ENCODE data around the gene PIKFYVE. TPM values are rescaled to one million over a fixed set of nuclear protein-coding genes. Genes with fewer than 3 reads are reported as not detected.

Gene PIKFYVE
- total and polyA plus RNA-seq, 3 donors from 2014 or later, result 29.0 to 55.0 (median 50.0) TPM

DNA sequence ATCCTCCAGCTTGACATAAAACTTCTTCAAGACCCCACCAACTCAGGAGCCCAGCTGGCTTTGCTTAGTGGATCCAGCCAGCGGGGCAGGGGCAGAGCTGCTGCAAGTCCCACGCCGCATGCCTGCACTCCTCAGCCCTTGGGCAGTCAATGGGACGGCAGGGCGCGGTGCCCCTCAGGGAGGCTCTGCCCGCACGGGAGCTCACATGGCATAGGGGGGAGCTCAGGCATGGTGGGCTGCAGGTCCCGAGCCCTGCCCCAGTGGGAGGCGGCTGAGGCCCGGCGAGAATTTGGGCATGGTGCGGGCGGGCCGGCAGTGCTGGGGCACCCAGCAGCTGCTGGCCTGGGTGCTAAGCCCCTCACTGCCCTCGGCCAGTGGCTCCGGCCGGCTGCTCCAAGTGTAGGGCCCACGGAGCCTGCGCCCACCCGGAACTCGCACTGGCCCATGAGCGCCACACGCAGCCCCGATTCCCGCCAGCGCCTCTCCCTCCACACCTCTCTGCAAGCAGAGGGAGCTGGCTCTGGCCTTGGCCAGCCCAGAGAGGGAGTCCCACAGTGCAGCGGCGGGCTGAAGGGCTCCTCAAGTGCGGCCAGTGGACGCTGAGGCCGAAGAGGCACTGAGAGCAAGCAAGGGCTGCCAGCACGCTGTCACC, 38.3 kb upstream of the PIKFYVE start:
- no peak overlapping the region for H3K4me3 ChIP-seq
- H3K9me3 ChIP-seq, result no peaks in the 10 kb centered on the region
- H3K27me3 ChIP-seq, result no peaks in the 10 kb centered on the region
- H3K4me1 ChIP-seq, result no peaks in the 10 kb centered on the region
- intact Hi-C loops (cut with DNase I; ENCODE audit: low total_unique reads), result no loop called here
- no peak overlapping the region for H3K27ac ChIP-seq
- WGBS, 2 donors, result 89 to 100% methylated on average over 2 to 30 of the region's 33 CpGs
- no peak for DNase-seq
- H3K36me3 ChIP-seq (ENCODE audit: low read depth, missing control alignments), result no peaks in the 10 kb centered on the region
- TF ChIP-seq, protein P1, sequence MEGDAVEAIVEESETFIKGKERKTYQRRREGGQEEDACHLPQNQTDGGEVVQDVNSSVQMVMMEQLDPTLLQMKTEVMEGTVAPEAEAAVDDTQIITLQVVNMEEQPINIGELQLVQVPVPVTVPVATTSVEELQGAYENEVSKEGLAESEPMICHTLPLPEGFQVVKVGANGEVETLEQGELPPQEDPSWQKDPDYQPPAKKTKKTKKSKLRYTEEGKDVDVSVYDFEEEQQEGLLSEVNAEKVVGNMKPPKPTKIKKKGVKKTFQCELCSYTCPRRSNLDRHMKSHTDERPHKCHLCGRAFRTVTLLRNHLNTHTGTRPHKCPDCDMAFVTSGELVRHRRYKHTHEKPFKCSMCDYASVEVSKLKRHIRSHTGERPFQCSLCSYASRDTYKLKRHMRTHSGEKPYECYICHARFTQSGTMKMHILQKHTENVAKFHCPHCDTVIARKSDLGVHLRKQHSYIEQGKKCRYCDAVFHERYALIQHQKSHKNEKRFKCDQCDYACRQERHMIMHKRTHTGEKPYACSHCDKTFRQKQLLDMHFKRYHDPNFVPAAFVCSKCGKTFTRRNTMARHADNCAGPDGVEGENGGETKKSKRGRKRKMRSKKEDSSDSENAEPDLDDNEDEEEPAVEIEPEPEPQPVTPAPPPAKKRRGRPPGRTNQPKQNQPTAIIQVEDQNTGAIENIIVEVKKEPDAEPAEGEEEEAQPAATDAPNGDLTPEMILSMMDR (IDR thresholded peaks at IDR 0.05), result no peak
- TF ChIP-seq POLR2A (IDR thresholded peaks at IDR 0.05), result no peak

DNA sequence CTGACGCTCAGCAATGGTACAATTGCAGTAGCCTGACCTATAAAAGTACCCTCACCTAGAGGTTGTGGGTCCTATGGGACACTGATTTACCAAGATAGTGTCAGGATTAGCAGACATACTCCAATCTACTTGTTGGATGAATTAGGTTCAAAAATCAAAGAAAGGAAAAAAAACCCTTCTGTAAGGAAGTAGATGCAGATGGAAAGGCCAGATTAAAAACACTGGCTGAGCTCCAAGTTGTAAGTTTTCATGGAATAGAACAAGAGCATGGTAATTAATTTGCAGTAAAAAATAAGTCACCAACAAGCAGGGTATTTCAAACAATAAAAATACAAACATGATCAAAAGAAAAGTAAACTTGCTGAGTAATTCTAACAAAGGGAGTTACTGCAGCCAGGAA, 37.6 kb upstream of the PIKFYVE start:
- no peak for DNase-seq

DNA sequence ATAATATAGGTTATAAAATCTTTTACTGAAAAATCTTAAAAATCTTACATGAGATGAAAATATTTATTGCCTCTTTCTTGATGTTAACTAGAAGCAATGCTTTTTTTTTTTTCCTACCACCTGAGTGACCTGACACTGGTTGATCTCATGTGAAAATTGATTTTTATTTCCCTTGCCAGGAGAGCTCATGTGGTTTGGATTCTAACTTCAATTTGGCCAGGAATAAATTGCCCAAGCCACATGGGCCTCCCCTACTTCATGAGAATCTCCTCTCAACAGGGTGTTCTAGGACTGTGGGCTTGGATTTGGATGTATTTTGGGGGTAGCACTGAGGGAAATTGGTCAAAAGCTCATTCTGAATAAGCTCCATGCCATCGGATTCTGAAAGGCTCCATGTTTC, 31.3 kb upstream of the PIKFYVE start:
- WGBS, 2 donors, result 89% methylated on average over 1 of the region's 1 CpG; no CpG with 5 or more reads in 1 of the 2 donors

More for the DNA sequence above, 37.6 kb upstream of the PIKFYVE start:
- Histone ChIP-seq H3K27ac (no peak overlapping the region), H3K4me1 (no peaks in the 10 kb centered on the region), H3K9me3 (no peaks in the 10 kb centered on the region), H3K27me3 (no peaks in the 10 kb centered on the region), H3K36me3 (ENCODE audit: low read depth, missing control alignments) (no peaks in the 10 kb centered on the region), H3K4me3 (no peak overlapping the region)
- 73 to 74% methylated on average over 1 of the region's 1 CpG for WGBS, 2 donors
- no peak for TF ChIP-seq POLR2A (IDR thresholded peaks at IDR 0.05)
- TF ChIP-seq, protein P1 (IDR thresholded peaks at IDR 0.05), result no peak
- intact Hi-C loops (cut with DNase I; ENCODE audit: low total_unique reads), result no loop called here

DNA sequence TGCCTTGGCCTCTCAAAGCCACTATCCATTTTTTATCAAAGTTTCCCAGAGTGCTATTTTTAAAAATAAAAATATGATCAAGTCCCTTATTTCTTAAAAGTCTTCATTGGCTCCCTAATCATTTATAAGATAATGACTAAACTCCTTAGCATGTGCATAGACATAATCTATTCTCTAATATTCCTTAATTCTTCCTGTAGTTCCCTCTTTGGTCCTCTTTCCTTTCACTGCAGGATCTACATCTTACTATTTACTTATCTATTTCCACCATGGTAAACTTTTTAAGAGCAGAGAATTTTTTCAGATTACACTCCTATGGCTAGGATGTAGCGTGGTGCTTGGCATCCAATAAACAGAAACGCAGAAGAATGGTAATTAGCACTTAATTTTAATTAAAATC, 30.2 kb upstream of the PIKFYVE start:
- no peaks in the 10 kb centered on the region for H3K36me3 ChIP-seq (ENCODE audit: low read depth, missing control alignments)

More for the DNA sequence above, 31.3 kb upstream of the PIKFYVE start:
- DNase-seq, result no peak
- no peak overlapping the region for H3K4me3 ChIP-seq
- no peaks in the 10 kb centered on the region for H3K36me3 ChIP-seq (ENCODE audit: low read depth, missing control alignments)
- TF ChIP-seq, protein P1 (IDR thresholded peaks at IDR 0.05), result no peak
- TF ChIP-seq POLR2A (IDR thresholded peaks at IDR 0.05), result no peak
- intact Hi-C loops (cut with DNase I; ENCODE audit: low total_unique reads), result no loop called here
- no peak overlapping the region for H3K27ac ChIP-seq
- H3K27me3 ChIP-seq, result no peaks in the 10 kb centered on the region
- no peaks in the 10 kb centered on the region for H3K9me3 ChIP-seq
- H3K4me1 ChIP-seq, result no peaks in the 10 kb centered on the region

DNA sequence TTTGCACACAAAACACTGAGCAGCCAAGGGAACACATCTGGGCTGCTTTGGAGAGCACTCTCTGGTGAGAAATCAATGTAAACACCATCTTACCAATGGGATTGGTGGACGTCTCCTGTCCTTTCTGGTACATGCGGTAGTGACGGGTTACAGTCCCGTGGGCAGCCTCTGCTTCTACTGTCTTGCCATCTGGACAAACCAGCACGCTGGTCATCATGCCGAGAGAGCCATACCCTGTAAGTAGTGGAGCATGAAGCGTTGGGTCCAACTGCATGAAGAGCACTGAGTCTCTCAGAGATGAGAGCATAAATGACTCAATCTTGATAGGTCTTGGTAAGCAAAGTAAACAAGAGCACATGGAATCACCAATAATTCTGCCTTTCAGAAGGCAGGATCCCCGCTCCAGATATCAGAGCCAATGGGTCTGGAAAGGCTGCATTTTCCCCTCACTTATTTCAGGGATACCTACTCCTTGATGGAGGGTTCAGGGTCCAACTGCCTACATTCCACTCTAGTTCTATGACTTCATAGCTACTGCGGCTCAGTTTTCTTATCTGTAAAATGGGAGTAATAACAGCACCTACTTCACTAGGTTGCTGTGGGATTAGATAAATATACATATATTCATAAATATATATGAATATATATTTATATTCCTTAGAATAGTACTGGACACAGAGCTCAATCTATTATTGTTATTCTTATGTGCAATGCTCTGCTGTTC, 26.1 kb upstream of the PIKFYVE start:
- WGBS, 2 donors, result 91 to 97% methylated on average over 9 of the region's 9 CpGs
- no peaks in the 10 kb centered on the region for H3K4me1 ChIP-seq
- H3K9me3 ChIP-seq, result no peaks in the 10 kb centered on the region
- H3K27me3 ChIP-seq, result no peaks in the 10 kb centered on the region
- no peaks in the 10 kb centered on the region for H3K36me3 ChIP-seq (ENCODE audit: low read depth, missing control alignments)
- intact Hi-C loops (cut with DNase I; ENCODE audit: low total_unique reads), result no loop called here
- no peak overlapping the region for H3K27ac ChIP-seq
- H3K4me3 ChIP-seq, result no peak overlapping the region
- TF ChIP-seq, protein P1 (IDR thresholded peaks at IDR 0.05), result no peak
- TF ChIP-seq POLR2A (IDR thresholded peaks at IDR 0.05), result no peak
- DNase-seq, result no peak

More for the DNA sequence above, 30.2 kb upstream of the PIKFYVE start:
- 65 to 92% methylated on average over 2 of the region's 2 CpGs for WGBS, 2 donors
- intact Hi-C loops (cut with DNase I; ENCODE audit: low total_unique reads), result no loop called here
- no peak for DNase-seq
- TF ChIP-seq POLR2A (IDR thresholded peaks at IDR 0.05), result no peak
- Histone ChIP-seq H3K27ac (no peak overlapping the region), H3K4me1 (no peaks in the 10 kb centered on the region), H3K27me3 (no peaks in the 10 kb centered on the region), H3K9me3 (no peaks in the 10 kb centered on the region), H3K4me3 (no peak overlapping the region)
